HEK293T (cell line): ENCODE measurements around the gene BTBD9.

ENCODE experiments used
- CTCF ChIA-PET: fragments of 350-600 bp; formaldehyde crosslinking; extraction: SDS; loops from one replicate; lab custom pipeline; 2021; ENCODE audit warnings: antibody characterized with exemption, inconsistent platforms; lab: Yijun Ruan, JAX
- POLR2A ChIA-PET: fragments of 350-600 bp; formaldehyde crosslinking; extraction: SDS; loops from one replicate; lab custom pipeline; 2020; ENCODE audit warnings: antibody characterized with exemption, inconsistent platforms; lab: Yijun Ruan, JAX
- DNase-seq: peaks from one replicate; pipeline ENCODE4 v3.0.0; 2012; ENCODE audit warnings: mixed read lengths; ENCODE audit errors: extremely low spot score
- ARNT ChIP-seq: fragments of 450-650 bp; IDR thresholded peaks from 2 replicates; pipeline ENCODE4 v1.6.1; 2017; ENCODE audit warnings: mild to moderate bottlenecking
- BHLHE40 ChIP-seq: fragments of 450-650 bp; IDR thresholded peaks from 2 replicates; pipeline ENCODE4 v1.6.1; 2016; ENCODE audit warnings: mild to moderate bottlenecking, moderate library complexity, borderline replicate concordance
- CTBP1 ChIP-seq: fragments of 450-650 bp; IDR thresholded peaks from 2 replicates; pipeline ENCODE4 v1.6.1; 2016; ENCODE audit warnings: borderline replicate concordance
- ELF4 ChIP-seq: fragments of 450-650 bp; IDR thresholded peaks from 2 replicates; pipeline ENCODE4 v1.6.1; 2017; ENCODE audit warnings: antibody characterized with exemption
- FOXA1 ChIP-seq: fragments of 450-650 bp; IDR thresholded peaks from 2 replicates; pipeline ENCODE4 v1.6.1; 2016; ENCODE audit warnings: mild to moderate bottlenecking
- FOXK2 ChIP-seq: fragments of 450-650 bp; IDR thresholded peaks from 2 replicates; pipeline ENCODE4 v1.6.1; 2016; ENCODE audit warnings: mild to moderate bottlenecking
- FOXM1 ChIP-seq: fragments of 450-650 bp; IDR thresholded peaks from 2 replicates; pipeline ENCODE4 v1.6.1; 2017; ENCODE audit warnings: mild to moderate bottlenecking, borderline replicate concordance
- HDGF ChIP-seq: fragments of 450-650 bp; IDR thresholded peaks from 2 replicates; pipeline ENCODE4 v1.6.1; 2017; ENCODE audit warnings: antibody characterized with exemption, borderline replicate concordance
- L3MBTL2 ChIP-seq: fragments of 450-650 bp; conservative IDR thresholded peaks from 2 replicates; pipeline ENCODE4 v1.6.1; 2016; ENCODE audit warnings: mild to moderate bottlenecking
- LEF1 ChIP-seq: fragments of 450-650 bp; IDR thresholded peaks from 2 replicates; pipeline ENCODE4 v1.6.1; 2017; ENCODE audit warnings: mild to moderate bottlenecking, borderline replicate concordance
- NFRKB ChIP-seq: fragments of 450-650 bp; IDR thresholded peaks from 2 replicates; pipeline ENCODE4 v1.6.1; 2016; ENCODE audit warnings: mild to moderate bottlenecking, moderate library complexity
- SP1 ChIP-seq: fragments of 450-650 bp; IDR thresholded peaks from 2 replicates; pipeline ENCODE4 v1.6.1; 2017
- SUZ12 ChIP-seq: fragments of 450-650 bp; IDR thresholded peaks from 2 replicates; pipeline ENCODE4 v1.6.1; 2016; ENCODE audit warnings: mild to moderate bottlenecking
- TARDBP ChIP-seq: fragments of 450-650 bp; IDR thresholded peaks from 2 replicates; pipeline ENCODE4 v1.6.1; 2016
- ZNF384 ChIP-seq: fragments of 450-650 bp; IDR thresholded peaks from 2 replicates; pipeline ENCODE4 v1.6.1; 2016
- TF ChIP-seq, protein P1 (sequence below): fragments of 450-650 bp; IDR thresholded peaks from 2 replicates; pipeline ENCODE4 v1.6.1; 2016

The BTBD9 gene

DNA sequence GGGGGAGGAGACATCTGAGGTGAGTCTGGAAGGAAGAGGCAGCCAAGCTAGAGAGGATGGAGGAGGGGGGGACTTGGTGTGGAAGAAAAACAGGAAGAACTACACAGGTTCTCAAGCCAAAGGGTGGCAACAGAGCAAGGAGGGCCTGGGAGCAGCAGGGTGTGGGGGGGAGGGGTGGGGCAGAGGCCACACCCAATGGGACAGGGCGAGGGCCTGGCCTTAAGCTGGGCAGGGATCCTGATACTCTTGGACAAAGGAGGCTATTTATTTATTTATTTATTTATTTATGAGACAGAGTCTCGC, 461.2 kb downstream of the BTBD9 start:
- POLR2A ChIA-PET = no interaction called here
- no peak for DNase-seq
- no peak for TF ChIP-seq ZNF384
- TF ChIP-seq HDGF = no peak
- no peak for TF ChIP-seq ARNT
- TF ChIP-seq BHLHE40 = no peak
- TF ChIP-seq, protein P1, sequence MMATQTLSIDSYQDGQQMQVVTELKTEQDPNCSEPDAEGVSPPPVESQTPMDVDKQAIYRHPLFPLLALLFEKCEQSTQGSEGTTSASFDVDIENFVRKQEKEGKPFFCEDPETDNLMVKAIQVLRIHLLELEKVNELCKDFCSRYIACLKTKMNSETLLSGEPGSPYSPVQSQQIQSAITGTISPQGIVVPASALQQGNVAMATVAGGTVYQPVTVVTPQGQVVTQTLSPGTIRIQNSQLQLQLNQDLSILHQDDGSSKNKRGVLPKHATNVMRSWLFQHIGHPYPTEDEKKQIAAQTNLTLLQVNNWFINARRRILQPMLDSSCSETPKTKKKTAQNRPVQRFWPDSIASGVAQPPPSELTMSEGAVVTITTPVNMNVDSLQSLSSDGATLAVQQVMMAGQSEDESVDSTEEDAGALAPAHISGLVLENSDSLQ = no peak
- no peak for TF ChIP-seq CTBP1
- TF ChIP-seq L3MBTL2 = no peak
- no peak for TF ChIP-seq FOXA1
- no peak for TF ChIP-seq NFRKB
- TF ChIP-seq FOXK2 = no peak
- CTCF ChIA-PET = interaction anchor here (0.8 kb wide), 1 partner anchor 151 kb away, joined by 3 read pairs; no protein-coding TSS in a partner anchor

DNA sequence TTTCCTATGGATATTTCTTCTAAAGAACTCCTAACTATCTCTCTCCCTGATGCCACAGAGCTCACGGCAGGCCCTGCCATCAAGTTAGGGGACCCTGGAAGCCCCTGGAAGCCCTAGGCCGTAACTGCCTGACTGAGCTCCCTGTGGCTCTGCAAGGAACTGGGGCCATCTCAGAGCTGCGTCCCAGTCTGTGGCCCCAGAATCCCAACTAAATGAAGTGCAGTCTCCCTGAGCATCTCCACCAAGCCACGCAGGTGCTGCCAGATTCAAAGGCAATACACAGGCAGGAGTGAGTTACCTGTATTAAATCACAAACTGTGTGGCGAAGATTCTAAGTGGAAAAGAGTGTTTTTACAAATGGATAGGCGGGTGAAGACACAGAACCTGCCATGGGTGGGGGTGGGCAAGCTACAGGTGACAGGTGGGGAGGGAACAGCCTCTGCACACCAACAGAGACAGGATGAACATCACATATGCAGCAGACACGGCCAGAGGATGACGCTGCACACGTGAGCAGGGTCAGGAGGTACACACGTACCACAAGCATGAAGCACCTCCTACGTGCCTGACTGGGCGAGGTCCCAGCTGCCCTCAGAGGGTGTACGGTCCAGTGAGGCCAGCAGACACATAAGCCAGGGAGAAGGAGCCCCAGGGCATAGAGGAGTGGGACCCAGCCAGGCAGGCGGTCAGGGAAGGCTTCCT, 461.7 kb downstream of the BTBD9 start:
- TF ChIP-seq FOXK2 (no peak), ZNF384 (no peak), FOXA1 (no peak), ELF4 (no peak), HDGF (no peak), ARNT (no peak), CTBP1 (no peak), L3MBTL2 (no peak), BHLHE40 (no peak), SP1 (no peak), NFRKB (no peak), LEF1 (no peak), TARDBP (no peak), FOXM1 (no peak), SUZ12 (no peak)
- TF ChIP-seq, protein P1 = no peak
- ChIA-PET POLR2A (no interaction called here), CTCF (no interaction called here)
- no peak for DNase-seq

DNA sequence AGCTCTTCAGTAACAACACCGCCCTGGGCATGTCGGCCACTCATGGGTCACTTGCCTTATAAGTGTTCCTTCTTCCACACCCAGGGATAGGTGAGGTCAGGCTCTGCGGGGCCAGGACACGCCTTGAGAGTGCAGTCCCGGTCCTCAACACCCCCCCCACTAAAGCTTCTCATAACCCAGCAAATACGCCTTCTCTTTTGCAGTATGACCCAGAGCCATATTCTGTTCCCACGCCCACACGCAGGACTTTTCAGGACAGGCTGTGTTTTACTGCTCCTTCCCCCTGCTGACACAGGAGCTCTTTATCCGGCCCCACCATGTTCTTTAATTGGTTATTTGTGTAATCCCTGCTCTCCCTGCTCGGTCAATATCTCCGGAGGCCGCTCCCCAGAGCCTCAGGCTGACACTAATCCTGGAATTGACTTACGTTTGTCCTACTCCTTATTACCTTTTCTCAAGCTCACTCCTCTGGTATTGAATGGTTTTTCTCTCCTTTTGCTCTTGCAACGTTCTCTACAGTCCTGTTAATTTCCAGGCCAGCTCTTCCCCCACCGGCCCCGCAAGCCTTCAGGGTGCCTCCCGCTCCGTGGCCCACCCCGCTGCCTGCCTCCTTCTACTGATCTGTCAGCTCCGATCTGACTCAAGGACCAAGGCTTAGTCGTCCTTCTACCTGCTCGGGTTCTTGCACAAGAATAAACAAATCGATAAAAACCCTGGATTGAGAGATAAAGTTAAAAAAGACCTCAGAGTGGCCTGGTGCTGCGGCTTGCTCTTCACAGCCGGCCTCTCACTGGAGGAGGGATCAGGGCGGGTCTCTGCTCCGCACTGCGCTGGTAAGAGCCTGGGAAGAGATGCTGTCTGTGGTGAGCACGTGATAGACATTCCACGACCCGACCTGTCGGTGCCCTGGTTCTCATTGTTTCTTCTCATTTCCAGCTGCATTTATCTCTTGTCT, 462.7 kb downstream of the BTBD9 start:
- CTCF ChIA-PET = interaction anchor here (1.1 kb wide), 1 partner anchor 81 kb away, joined by 4 read pairs; no protein-coding TSS in a partner anchor
- DNase-seq = peak; percentile 52

DNA sequence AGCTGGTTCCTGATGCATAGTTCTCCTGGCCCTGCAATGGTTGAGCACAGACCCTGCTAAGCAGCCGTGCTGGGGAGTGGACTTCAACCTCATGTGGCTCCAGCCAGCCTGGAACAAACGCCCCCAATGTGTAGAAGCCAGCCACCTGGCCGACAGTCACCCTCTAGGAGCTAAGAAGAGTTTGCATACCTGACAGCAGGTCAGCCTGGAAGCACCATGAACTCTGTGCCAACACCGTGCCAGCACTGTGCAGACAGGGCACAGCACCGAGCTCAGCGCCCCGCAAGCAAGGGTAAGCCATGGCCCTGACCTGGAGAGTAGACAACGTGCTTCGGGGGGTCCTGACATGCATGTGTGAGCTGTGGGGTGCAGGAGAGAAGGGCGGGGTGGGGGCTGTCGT, 463.9 kb downstream of the BTBD9 start:
- ChIA-PET POLR2A (no interaction called here), CTCF (no interaction called here)
- DNase-seq = no peak
- no peak for TF ChIP-seq L3MBTL2
- no peak for TF ChIP-seq SUZ12
- TF ChIP-seq FOXK2 = no peak
- TF ChIP-seq ARNT = no peak

More for the DNA sequence above, 462.7 kb downstream of the BTBD9 start:
- POLR2A ChIA-PET = no interaction called here
- TF ChIP-seq ELF4 (no peak), CTBP1 (no peak), FOXK2 (no peak), SUZ12 (no peak), SP1 (no peak), ARNT (no peak), TARDBP (no peak), BHLHE40 (no peak), LEF1 (no peak), FOXM1 (no peak), L3MBTL2 (no peak), FOXA1 (no peak), ZNF384 (no peak), HDGF (no peak), NFRKB (no peak)
- TF ChIP-seq, protein P1 = no peak

DNA sequence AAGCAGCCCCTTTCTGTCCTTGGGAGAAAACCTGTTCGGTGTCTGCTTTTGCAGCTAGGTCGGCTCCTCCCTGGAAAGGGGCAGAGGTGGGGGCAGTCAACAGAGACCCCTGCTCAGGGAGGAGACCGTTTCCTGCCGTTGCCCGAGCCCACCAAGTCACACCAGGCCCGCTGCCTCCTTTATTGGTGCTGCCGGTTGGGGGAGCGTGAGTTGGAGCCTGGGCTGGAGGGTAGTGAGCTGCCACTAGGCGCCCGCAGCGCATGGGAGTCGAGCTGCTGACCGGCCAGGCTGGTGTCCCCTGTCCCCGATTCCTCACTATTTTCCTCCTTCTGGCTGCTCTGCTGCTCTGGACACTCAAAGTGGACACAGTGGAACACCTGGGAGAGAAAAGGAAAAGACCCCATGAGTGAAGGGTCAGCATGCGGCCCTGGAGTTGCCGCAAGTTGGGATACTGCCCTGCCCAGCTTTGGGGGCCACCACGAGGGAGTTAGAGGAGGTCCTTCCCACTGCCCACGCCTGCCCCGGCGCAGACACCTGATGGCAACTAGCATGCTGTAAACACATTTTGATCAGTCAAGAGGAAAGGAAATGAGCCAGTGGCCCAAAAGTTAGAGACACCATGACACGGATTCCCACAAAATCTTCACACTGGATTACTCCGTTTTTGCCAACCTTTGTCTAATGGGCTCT, 464.8 kb downstream of the BTBD9 start:
- DNase-seq = no peak
- POLR2A ChIA-PET = no interaction called here
- CTCF ChIA-PET = no interaction called here
- TF ChIP-seq LEF1 (no peak), L3MBTL2 (no peak), BHLHE40 (no peak), ZNF384 (no peak), TARDBP (no peak), FOXK2 (no peak), CTBP1 (no peak), SUZ12 (no peak), ARNT (no peak), SP1 (no peak), FOXA1 (no peak)
